Mesendoderm (in vitro differentiated cells): Measurements from ENCODE around the gene MTG1.

Source experiments
- DNase-seq: peaks from one replicate; pipeline ENCODE4 v3.0.0; 2013
- H2AK5ac ChIP-seq: 2 replicates; pipeline ENCODE4 v1.6.1; 2013; ENCODE audit warnings: low read length, inconsistent platforms
- H2BK120ac ChIP-seq: 2 replicates; pipeline ENCODE4 v1.6.1; 2013; ENCODE audit warnings: low read depth, mild to moderate bottlenecking, low read length, moderate library complexity, mixed read lengths
- H2BK15ac ChIP-seq: replicated peaks from 2 replicates; pipeline ENCODE4 v1.6.1; 2013; ENCODE audit warnings: low read depth, mild to moderate bottlenecking, moderate library complexity
- H2BK5ac ChIP-seq: 2 replicates; pipeline ENCODE4 v1.6.1; 2013; ENCODE audit warnings: low read length, inconsistent platforms
- H3K18ac ChIP-seq: 2 replicates; pipeline ENCODE4 v1.6.1; 2013; ENCODE audit warnings: mild to moderate bottlenecking, low read length, mixed read lengths
- H3K23ac ChIP-seq: one replicate; pipeline ENCODE4 v1.6.1; 2013; ENCODE audit warnings: low read length
- H3K27ac ChIP-seq: 2 replicates; pipeline ENCODE4 v1.5.1; 2013; ENCODE audit warnings: low read depth, mild to moderate bottlenecking, inconsistent platforms, low read length, moderate library complexity
- H3K27me3 ChIP-seq: 2 replicates; pipeline ENCODE4 v1.6.1; 2013; ENCODE audit warnings: low read length, control low read depth, mild to moderate bottlenecking, inconsistent platforms; ENCODE audit not compliant: insufficient read depth, poor library complexity
- H3K36me3 ChIP-seq: 2 replicates; pipeline ENCODE4 v1.6.1; 2013; ENCODE audit warnings: low read length, inconsistent platforms; ENCODE audit not compliant: control insufficient read depth, insufficient read depth
- H3K4ac ChIP-seq: one replicate; pipeline ENCODE4 v1.6.1; 2013; ENCODE audit warnings: low read depth, mild to moderate bottlenecking, low read length, moderate library complexity
- H3K4me1 ChIP-seq: 2 replicates; pipeline ENCODE4 v1.6.1; 2013; ENCODE audit warnings: low read depth, low read length, inconsistent platforms; ENCODE audit not compliant: control insufficient read depth
- H3K4me2 ChIP-seq: 2 replicates; pipeline ENCODE4 v1.6.1; 2013; ENCODE audit warnings: low read length
- H3K4me3 ChIP-seq: 2 replicates; pipeline ENCODE4 v1.5.1; 2013; ENCODE audit warnings: mild to moderate bottlenecking, low read length
- H3K56ac ChIP-seq: one replicate; pipeline ENCODE4 v1.6.1; 2013; ENCODE audit warnings: low read length
- H3K79me1 ChIP-seq: 2 replicates; pipeline ENCODE4 v1.6.1; 2013; ENCODE audit warnings: low read length, inconsistent platforms
- H3K79me2 ChIP-seq: 2 replicates; pipeline ENCODE4 v1.6.1; 2013; ENCODE audit warnings: mild to moderate bottlenecking, low read length; ENCODE audit not compliant: control insufficient read depth, insufficient read depth
- H3K9ac ChIP-seq: 2 replicates; pipeline ENCODE4 v1.6.1; 2013; ENCODE audit warnings: low read length, inconsistent platforms
- H4K5ac ChIP-seq: one replicate; pipeline ENCODE4 v1.6.1; 2013; ENCODE audit warnings: low read length
- H4K8ac ChIP-seq: one replicate; pipeline ENCODE4 v1.6.1; 2013; ENCODE audit warnings: low read depth, mild to moderate bottlenecking, control low read depth, low read length, moderate library complexity
- WGBS: extraction: QIAGEN DNeasy Blood & Tissue Kit; methylation state at CpG from one replicate; pipeline ENCODE4 v1.1.7; 2013; ENCODE audit warnings: low lambda C conversion rate, missing lambda C conversion rate; ENCODE audit not compliant: insufficient coverage; ENCODE audit errors: extremely low coverage; 5-methylcytosine and 5-hydroxymethylcytosine counted together

MTG1 gene

DNA sequence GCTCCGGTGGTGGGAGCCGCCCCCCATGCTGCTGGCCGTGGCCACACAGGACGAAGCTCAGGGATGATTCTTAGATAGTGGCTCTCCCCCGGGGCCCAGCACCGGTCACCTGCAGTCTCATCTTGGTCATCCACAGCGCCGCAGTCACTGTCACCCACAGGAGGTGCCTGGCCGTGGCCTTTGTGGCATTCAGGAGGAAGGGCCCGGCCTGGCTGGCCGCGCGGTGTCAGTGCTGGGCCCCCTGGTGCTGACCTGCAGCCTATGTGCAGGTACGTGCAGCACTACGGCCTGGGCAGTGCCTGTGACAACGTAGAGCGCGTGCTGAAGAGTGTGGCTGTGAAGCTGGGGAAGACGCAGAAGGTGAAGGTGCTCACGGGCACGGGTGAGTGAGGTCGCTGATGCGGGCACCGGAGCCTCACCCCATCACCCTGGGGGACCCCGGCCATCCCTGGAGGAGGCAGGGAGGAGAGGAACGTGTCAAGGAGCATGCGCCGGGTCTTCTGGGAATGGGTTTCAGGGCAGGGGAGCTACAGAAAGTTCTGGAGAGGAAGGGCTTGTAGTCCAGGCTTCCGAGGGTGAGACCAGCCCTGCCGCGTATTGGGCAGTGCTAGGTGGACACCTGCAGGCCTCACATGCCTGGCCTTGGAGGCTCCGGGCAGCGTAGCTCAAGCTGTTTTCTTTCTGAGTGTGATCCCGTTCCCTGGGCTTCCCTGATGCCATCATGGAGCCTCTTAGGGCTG, 25.4 kb downstream of the MTG1 start:
- Histone ChIP-seq H3K27me3 (no peaks in the 10 kb centered on the region), H3K36me3 (no peaks in the 10 kb centered on the region), H3K79me1 (peaks cover 2% of the 10 kb centered on the region), H2BK120ac (no peak overlapping the region), H3K9ac (no peak overlapping the region), H2BK15ac (no peak overlapping the region), H3K4me1 (no peaks in the 10 kb centered on the region), H2AK5ac (no peak overlapping the region), H3K18ac (no peak overlapping the region), H3K56ac (no peak overlapping the region), H3K4ac (no peak overlapping the region), H3K79me2 (no peaks in the 10 kb centered on the region), H3K23ac (no peak overlapping the region), H3K27ac (no peak overlapping the region), H4K5ac (no peak overlapping the region), H2BK5ac (no peak overlapping the region), H3K4me2 (no peak overlapping the region), H4K8ac (no peak overlapping the region), H3K4me3 (no peak overlapping the region)
- no peak for DNase-seq
- no CpG with 5 or more reads among the region's 34 CpGs for WGBS

GRCh38 chr10:133420028-133420427, 26.1 kb downstream of the MTG1 start:
- H3K79me1 ChIP-seq, result peaks cover 2% of the 10 kb centered on the region
- WGBS, result no CpG with 5 or more reads among the region's 17 CpGs
- H3K4me2 ChIP-seq, result no peak overlapping the region
- no peaks in the 10 kb centered on the region for H3K27me3 ChIP-seq
- H3K4me3 ChIP-seq, result no peak overlapping the region
- no peak overlapping the region for H3K18ac ChIP-seq
- no peak overlapping the region for H4K8ac ChIP-seq
- DNase-seq, result no peak
- no peak overlapping the region for H2BK120ac ChIP-seq
- H3K56ac ChIP-seq, result no peak overlapping the region
- H2BK5ac ChIP-seq, result no peak overlapping the region
- no peak overlapping the region for H3K23ac ChIP-seq
- no peak overlapping the region for H2BK15ac ChIP-seq
- no peak overlapping the region for H2AK5ac ChIP-seq
- no peak overlapping the region for H3K4ac ChIP-seq
- H3K79me2 ChIP-seq, result no peaks in the 10 kb centered on the region
- no peaks in the 10 kb centered on the region for H3K36me3 ChIP-seq
- H3K27ac ChIP-seq, result no peak overlapping the region
- no peak overlapping the region for H3K9ac ChIP-seq
- no peaks in the 10 kb centered on the region for H3K4me1 ChIP-seq
- no peak overlapping the region for H4K5ac ChIP-seq

GRCh38 chr10:133420579-133420978, 26.6 kb downstream of the MTG1 start:
- Histone ChIP-seq H3K36me3 (no peaks in the 10 kb centered on the region), H3K79me2 (no peaks in the 10 kb centered on the region), H3K4me3 (no peak overlapping the region), H2AK5ac (no peak overlapping the region), H3K4ac (no peak overlapping the region), H2BK5ac (no peak overlapping the region), H3K4me1 (no peaks in the 10 kb centered on the region), H3K56ac (no peak overlapping the region), H3K79me1 (no peaks in the 10 kb centered on the region), H4K5ac (no peak overlapping the region), H3K27me3 (no peaks in the 10 kb centered on the region), H3K18ac (no peak overlapping the region), H2BK120ac (no peak overlapping the region), H4K8ac (no peak overlapping the region), H3K23ac (no peak overlapping the region), H3K9ac (no peak overlapping the region), H3K4me2 (no peak overlapping the region), H3K27ac (no peak overlapping the region), H2BK15ac (no peak overlapping the region)
- no peak for DNase-seq
- WGBS, result no CpG with 5 or more reads among the region's 6 CpGs

- H4K8ac ChIP-seq, result no peak overlapping the region
- H3K23ac ChIP-seq, result no peak overlapping the region
- H3K79me1 ChIP-seq, result no peaks in the 10 kb centered on the region
- H3K4me3 ChIP-seq, result no peak overlapping the region
- H4K5ac ChIP-seq, result no peak overlapping the region
- no peak overlapping the region for H2BK15ac ChIP-seq
- no peaks in the 10 kb centered on the region for H3K36me3 ChIP-seq
- H3K27me3 ChIP-seq, result no peaks in the 10 kb centered on the region
- no peak overlapping the region for H2BK120ac ChIP-seq
- no peak overlapping the region for H3K18ac ChIP-seq
- H3K56ac ChIP-seq, result no peak overlapping the region
- no peaks in the 10 kb centered on the region for H3K4me1 ChIP-seq
- H2AK5ac ChIP-seq, result no peak overlapping the region
- H3K9ac ChIP-seq, result no peak overlapping the region
- H3K79me2 ChIP-seq, result no peaks in the 10 kb centered on the region
- WGBS, result no CpG with 5 or more reads among the region's 17 CpGs
- no peak for DNase-seq
- no peak overlapping the region for H3K4me2 ChIP-seq
- no peak overlapping the region for H3K4ac ChIP-seq
- no peak overlapping the region for H2BK5ac ChIP-seq
- no peak overlapping the region for H3K27ac ChIP-seq
These were observed 27.6 kb downstream of the MTG1 start for GRCh38 chr10:133421336-133422222.

GRCh38 chr10:133422223-133422806, 28.4 kb downstream of the MTG1 start:
- Histone ChIP-seq H4K5ac (no peak overlapping the region), H3K27ac (no peak overlapping the region), H3K79me1 (no peaks in the 10 kb centered on the region), H2AK5ac (no peak overlapping the region), H3K18ac (no peak overlapping the region), H3K36me3 (no peaks in the 10 kb centered on the region), H3K27me3 (no peaks in the 10 kb centered on the region), H3K4me1 (no peaks in the 10 kb centered on the region), H3K79me2 (no peaks in the 10 kb centered on the region), H3K4me2 (no peak overlapping the region), H4K8ac (no peak overlapping the region), H2BK15ac (no peak overlapping the region), H3K4me3 (no peak overlapping the region), H3K4ac (no peak overlapping the region), H2BK5ac (no peak overlapping the region), H2BK120ac (no peak overlapping the region), H3K9ac (no peak overlapping the region), H3K23ac (no peak overlapping the region), H3K56ac (no peak overlapping the region)
- DNase-seq, result no peak
- WGBS, result no CpG with 5 or more reads among the region's 16 CpGs
